H1 (cell line): ENCODE measurements around the gene RERE. TPM values are rescaled to one million over a fixed set of nuclear protein-coding genes. Genes with fewer than 3 reads are reported as not detected.

ENCODE experiments used
- BCL11A ChIP-seq, 2 experiments: IDR thresholded peaks; one replicate each; pipeline ENCODE4 v1.6.1; 2011; ENCODE audit warnings: low read depth in 2 of 2, low read length in 2 of 2, mild to moderate bottlenecking in 2 of 2
- BRCA1 ChIP-seq: IDR thresholded peaks from 2 replicates; pipeline ENCODE4 v1.6.1; 2012; ENCODE audit warnings: low read depth, low read length, improper control_type of control experiment
- EP300 ChIP-seq, 2 experiments: IDR thresholded peaks; 1 replicate in 1 of 2; 2 replicates in 1 of 2; pipeline ENCODE4 v1.6.1; 2011 to 2012; ENCODE audit warnings: low read depth in 2 of 2, low read length in 2 of 2, mild to moderate bottlenecking in 2 of 2, borderline replicate concordance in 1 of 2, inconsistent platforms in 1 of 2, moderate library complexity in 1 of 2
- EZH2 ChIP-seq: fragments of 200-600 bp; sonication (generic); IDR thresholded peaks from 2 replicates; pipeline ENCODE4 v1.7.1; 2012; ENCODE audit warnings: low read depth, mild to moderate bottlenecking, moderate library complexity, low read length, inconsistent platforms; ENCODE audit not compliant: severe bottlenecking
- HDAC2 ChIP-seq, 2 experiments: fragments of 300-600 bp in 1 of 2; sonication (generic) in 1 of 2; IDR thresholded peaks; 2 replicates each; pipeline ENCODE4 v1.6.1; 2011 to 2012; ENCODE audit warnings: low read depth in 2 of 2, low read length in 2 of 2, mild to moderate bottlenecking in 2 of 2, moderate library complexity in 2 of 2, borderline replicate concordance in 1 of 2, inconsistent platforms in 1 of 2
- polyA plus RNA-seq, 7 experiments: library from polyadenylated mRNA; depleted of rRNA in 3 of 7; stranded (reverse) in 5 of 7; unstranded in 2 of 7; fragments of >200 nt in 5 of 7; fragments of 200-250 nt in 2 of 7; gene quantifications; 1 replicate in 5 of 7; 2 replicates in 1 of 7; 4 replicates in 1 of 7; pipeline versions ENCODE4 v1.2.1 to v1.2.3, GENCODE V29; 2011 to 2013; ENCODE audit warnings: missing spikeins in 2 of 7, mixed read lengths in 2 of 7
- total RNA-seq: library from RNA; stranded (reverse); fragmentation: NEBNext Ultra II Directional; extraction: Animal tissue kit (Norgen Biotek cat#: 25700); gene quantifications from 2 replicates; pipeline ENCODE4 v1.2.1, GENCODE V29; 2021

RERE gene
- total and polyA plus RNA-seq, 2 of the 8 experiments (the other 6 are each of a cell fraction or from before 2014, with no cell fraction given): 15.3 to 142 TPM

DNA sequence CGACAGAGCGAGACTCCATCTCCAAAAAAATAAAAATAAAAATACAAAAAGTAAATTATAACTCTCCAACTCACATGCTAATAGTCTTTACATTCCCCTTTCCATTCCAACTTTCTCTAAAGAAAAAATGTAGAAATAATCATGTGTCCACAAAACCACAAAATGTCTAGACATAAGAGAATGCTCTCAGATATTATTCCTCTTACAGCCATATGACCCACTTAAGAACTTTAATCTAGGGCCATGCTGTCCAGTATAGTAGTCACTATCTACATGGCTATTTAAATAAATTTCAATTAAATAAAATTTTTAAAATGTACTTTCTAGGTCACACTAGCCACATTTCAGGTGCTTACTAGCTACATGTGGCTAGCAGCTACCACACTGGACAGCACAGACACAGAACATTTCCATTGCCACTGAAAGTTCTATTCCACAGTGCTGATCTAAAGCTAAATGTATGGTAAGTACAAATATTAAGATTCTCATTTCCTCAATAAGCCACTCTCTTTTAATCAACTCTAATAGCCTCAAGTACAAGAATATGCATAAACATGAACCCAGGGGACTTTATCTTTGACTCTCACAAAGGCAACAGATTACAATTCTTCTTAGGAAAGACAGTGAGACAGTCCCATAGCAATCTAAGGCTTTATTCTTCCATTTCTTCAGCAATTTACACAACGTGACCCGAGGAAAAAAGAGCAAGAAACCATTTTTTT is 138.6 kb downstream of the RERE start (continued):
- TF ChIP-seq BRCA1: no peak
- no peak for TF ChIP-seq HDAC2 (IDR thresholded peaks at IDR 0.05; ENCODE audit: borderline replicate concordance in 1 of 2, low read depth in 2 of 2, low read length in 2 of 2)
- TF ChIP-seq BCL11A (IDR thresholded peaks at IDR 0.05; ENCODE audit: low read depth in 2 of 2, low read length in 2 of 2): no peak
- TF ChIP-seq EZH2: no peak
- TF ChIP-seq EP300 (IDR thresholded peaks at IDR 0.05; ENCODE audit: borderline replicate concordance in 1 of 2, low read depth in 2 of 2, low read length in 2 of 2): no peak
- TF ChIP-seq, all 59 proteins: peak for 0
